HG03095 (cell line): ENCODE data around the gene PRKD1.
"Not testable (repeated sequence)": the region's sequence is repeated elsewhere in the genome, so short reads cannot be mapped to it uniquely, and the experiment has no call there.

ENCODE experiments used
- ATAC-seq: cut with Tn5 transposase; IDR thresholded peaks from one replicate; pipeline ENCODE4 v1.9.1; 2021; ENCODE audit warnings: moderate library complexity; ENCODE audit not compliant: unreplicated experiment

Gene PRKD1

DNA sequence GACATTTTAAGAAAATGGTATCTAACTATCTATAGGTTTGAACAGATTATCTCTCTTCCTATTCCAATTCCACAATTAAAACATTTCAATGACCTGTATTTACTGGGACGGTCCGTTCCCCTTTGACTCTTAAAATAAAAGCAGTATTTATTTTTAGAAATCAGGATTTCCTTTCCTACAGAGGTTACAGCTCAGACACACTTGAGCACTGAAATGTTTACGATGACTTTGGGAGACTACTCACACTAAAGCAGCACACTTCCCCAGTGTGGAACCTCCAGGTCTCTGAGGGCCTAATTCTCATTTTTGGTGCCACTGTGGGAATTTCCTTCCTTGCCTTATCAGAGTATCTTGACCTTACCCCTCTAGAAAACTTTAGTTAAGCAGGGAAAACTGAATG is 181.8 kb downstream of the PRKD1 start:
- no peak for ATAC-seq

DNA sequence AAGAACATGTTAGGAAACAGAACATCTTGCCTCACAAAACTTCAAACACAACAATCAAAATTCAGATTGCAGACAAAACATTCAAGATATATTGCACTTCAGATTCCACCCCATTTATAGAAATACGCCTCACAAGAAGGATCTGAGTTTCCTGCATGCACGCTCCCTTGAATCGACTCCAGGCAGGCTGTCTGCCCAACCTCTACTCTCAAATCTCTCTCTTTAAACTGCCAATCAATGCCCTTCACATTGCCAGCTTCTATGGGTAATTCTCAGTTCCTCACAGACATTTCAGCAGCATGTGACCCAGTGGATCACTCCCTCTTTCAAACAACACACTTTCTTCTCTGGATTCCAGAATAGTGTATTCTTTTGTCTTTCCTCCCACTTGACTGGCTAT is 184.1 kb downstream of the PRKD1 start:
- no peak for ATAC-seq

DNA sequence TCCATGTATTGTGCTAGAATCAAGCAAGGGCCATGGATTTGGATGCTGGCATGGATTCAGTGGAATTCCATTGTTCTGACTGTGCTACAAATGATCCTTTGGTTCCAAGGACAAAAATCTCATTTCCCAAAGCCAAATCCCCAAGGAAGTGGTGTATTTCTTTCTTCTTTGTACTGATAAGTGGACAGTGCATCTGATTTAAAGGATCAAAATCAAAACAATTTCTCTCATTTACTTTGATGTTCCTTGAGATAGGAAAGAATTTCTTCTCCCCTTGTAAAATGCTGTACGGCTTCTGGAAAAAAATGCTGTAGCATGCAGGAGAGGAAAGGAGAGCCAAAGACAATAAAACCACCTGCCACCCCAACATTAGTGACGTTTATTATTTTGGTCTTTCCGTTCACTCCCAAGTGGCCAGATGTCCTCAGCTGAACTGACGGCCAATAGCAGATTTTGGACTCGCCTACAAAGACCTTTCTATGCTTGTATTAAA is 185.7 kb downstream of the PRKD1 start:
- no peak for ATAC-seq

DNA sequence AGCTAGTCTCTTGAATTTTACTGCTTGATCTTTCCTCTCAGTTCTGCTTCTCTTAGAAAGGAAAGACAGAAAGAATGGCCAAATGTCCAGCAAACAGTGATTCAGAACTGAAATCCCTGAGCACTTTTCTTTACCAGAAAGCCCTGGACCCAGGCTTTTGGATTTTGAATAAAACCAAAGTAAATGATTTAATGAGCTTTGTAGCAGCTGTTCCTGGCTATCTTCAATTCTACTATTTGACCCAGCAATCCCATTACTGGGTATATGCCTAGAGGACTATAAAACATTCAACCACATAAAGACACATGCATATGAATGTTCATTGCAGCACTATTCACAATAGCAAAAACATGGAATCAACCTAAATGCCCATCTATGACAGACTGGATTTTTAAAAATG is 187.2 kb downstream of the PRKD1 start:
- no peak for ATAC-seq

DNA sequence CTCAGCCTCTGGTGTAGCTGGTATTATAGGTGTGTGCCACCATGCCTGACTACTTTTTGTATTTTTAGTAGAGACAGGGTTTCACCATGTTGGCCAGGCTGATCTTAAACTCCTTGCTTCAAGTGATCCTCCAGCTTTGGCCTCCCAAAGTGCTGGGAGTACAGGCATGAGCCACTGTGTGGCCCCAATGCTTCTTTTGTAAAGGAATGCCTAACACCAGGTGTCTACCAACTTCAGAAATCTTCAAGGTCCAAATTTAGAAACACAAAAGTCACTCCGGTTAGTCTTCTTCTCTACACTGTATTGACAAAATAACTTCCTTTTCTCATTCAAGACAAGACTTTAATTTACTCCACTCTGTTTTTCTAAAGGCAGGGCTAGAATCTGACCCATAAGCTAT is 188.7 kb downstream of the PRKD1 start:
- ATAC-seq = no peak

DNA sequence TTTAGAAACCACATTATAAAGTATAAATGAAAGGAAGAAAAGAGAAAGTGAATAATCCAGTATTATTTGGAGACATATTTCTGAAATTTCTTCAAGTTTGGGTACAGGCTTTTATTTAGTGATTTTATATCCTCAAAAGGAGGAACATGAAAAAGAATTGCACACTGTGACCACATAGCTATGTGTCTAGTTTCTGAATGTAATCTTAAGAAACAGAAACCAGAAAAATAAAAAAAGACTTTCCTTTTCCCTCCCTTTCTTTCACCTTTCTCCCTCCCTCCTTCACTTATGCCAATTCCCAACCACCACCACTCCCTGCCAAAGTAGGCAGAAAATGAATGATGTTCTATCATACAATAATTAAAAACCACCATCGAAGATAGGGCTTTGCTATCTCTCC is 189.6 kb downstream of the PRKD1 start:
- no peak for ATAC-seq

DNA sequence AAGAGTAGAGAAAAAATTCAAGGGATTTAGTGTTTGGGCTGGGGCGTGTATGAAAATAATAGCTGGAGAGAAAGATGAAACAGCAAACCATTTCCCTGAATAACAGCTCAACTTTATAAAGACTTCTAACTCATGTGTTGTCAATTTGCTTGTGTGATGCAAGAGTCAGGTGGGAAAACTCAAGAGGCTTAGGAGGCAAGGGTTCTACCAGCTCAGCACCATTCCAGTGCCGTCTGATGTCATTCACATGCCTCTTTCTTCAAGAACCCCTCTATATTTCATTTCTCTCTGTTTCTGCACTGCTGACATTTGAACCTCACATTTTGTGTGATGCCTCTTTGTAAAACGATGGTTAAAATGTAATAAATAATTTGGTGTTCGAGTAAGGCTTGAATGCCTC is 192.2 kb downstream of the PRKD1 start:
- ATAC-seq = no peak

DNA sequence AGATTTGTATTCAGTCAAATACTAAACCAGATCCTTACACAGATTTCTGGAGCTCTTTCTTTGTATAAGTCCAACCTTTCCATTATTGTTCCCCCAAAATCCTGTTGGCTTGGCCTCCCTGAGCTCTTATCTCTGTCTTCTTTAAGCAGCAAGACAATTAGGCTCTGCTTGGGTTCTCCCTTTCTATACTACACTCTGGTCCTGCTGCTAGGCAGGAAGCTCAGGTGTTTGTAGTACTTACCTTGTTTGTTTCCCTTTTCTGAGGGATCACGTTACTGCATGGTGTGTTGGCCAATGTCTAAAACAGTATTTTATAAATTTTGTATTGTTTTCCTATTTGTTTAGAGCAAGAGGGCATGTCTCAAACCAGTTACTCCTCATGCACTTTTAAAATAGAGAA is 192.9 kb downstream of the PRKD1 start:
- no peak for ATAC-seq

DNA sequence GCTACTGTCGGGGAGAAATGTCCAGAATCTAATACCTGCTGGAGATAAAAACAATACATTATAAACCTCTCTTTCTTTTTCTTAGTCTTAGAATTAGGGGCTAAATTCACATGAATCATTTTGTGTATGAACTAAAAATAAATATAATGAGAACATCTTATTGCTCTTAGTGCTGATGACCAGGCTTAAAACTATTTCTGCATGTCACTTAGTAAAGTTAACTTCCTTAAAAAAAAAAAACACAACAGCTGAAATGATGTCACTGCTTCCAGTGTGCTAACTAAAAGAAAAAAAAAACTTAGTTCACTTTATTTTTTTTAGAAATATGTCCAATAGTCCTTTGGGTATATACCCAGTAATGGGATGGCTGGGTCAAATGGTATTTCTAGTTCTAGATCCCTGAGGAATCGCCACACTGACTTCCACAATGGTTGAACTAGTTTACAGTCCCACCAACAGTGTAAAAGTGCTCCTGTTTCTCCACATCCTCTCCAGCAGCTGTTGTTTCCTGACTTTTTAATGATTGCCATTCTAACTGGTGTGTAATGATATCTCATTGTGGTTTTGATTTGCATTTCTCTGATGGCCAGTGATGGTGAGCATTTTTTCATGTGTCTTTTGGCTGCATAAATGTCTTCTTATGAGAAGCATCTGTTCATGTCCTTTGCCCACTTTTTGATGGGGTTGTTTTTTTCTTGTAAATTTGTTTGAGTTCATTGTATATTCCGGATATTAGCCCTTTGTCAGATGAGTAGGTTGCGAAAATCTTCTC is 200.9 kb downstream of the PRKD1 start:
- not testable (repeated sequence) for ATAC-seq

DNA sequence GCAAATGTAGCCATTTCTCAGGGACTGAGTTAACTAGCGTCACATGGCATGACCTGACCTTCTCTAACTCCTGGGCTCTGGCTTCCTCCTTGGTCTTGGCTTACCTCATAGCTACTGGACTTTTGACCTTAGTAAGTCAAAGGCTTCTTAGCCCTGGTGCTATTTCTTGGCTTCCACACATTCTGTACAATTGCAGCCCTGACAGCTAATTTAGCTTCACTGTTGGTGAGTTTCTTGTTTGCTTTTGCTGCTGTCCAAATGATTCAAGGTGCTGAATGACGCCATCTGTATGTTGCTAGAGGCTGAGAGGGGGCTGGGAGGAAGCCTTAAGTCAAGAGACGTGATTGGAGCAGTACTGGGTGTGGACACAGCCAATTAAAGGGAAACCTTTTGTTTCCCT is 202.7 kb downstream of the PRKD1 start:
- no peak for ATAC-seq

DNA sequence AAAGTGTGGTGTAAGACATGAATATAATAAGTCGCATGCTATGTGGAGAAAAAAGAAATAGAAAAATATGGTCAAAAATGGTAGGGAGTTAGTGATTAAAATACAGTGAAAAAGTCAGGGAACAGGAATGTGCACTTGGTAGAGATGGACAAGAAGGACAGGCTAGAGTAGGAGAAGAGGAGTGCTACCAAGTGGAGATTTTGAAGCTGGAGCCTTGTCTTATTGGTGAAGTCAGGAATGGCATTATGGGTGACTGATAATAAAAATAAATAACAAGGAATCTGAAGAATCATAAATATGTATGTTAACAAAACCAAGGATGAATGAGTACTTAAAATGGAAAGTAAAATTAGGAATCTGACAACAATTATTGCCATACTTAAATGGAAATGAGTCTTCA is 204.8 kb downstream of the PRKD1 start:
- ATAC-seq = no peak

DNA sequence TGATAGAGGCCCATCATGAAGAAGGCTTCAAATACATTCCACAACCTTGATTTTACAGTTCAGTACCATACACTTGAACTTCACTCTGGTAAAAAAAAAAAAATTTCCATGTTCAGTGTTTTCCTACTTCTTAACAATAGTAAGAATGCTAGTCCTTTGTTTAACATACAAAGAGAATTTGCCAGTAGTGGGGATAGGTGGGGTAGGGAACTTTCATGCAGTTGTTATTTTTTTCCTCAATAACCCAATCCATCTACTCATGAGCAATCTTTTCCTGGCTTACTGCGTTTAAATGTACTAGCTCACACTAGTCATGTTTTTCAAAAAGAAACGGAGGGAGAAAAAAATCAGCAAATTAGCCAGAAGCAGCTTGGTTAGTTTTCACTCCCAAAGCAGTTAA is 206.1 kb downstream of the PRKD1 start:
- no peak for ATAC-seq

DNA sequence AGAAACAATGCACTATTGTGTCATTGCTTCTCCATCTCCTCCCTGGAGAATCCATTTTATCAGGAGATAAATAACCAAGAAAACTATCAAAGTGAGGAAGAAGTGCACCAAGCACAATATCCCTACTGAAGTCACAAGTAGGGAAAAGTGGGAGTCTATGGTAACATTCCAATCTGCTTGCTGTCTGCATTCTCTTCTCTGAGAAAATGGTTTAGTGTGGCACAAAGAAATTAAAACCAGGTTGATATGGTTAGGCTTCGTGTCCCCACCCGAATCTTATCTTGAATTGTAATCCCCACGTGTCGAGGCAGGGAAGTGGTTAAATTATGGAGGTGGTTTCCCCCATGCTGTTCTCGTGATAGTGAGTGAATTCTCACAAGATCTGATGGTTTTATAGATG is 209.7 kb downstream of the PRKD1 start:
- ATAC-seq = no peak

DNA sequence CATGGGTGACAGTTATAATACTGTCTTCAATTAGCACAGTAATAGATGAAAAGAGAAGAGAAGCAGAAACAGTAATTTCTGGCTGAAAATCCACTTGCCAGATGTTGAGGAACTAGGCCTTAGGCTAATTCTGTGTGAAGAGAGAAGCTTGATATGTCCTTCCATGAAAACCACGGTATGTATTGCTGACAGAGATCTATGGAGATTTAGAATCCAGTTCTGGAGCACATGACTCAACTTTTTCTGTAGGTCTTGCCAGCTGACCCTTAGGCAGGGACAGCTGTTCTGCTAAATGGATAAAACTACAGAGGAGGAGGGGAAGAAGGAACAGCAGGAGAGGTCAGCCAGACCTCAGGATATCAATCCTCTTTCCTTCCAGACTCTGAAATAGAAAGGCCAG is 211.5 kb downstream of the PRKD1 start:
- no peak for ATAC-seq

DNA sequence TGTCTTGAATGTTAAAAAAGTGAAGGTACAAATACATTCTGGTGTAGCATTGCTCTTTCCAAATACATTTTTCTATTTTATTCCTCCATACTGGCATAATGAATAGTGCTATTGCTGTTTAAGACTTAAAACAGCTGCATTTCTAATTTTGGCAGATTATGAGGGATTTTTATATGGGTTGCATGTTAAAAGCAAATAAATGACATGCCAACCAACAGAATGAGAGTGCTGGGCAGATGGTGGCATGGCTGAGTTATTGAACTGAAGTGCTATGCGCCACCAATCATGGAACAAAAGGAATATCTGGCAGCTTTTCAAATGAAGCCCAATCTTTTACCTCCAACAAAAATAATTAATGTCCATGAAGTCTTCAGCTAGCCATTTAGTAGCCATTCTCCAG is 215.0 kb downstream of the PRKD1 start:
- ATAC-seq = no peak

DNA sequence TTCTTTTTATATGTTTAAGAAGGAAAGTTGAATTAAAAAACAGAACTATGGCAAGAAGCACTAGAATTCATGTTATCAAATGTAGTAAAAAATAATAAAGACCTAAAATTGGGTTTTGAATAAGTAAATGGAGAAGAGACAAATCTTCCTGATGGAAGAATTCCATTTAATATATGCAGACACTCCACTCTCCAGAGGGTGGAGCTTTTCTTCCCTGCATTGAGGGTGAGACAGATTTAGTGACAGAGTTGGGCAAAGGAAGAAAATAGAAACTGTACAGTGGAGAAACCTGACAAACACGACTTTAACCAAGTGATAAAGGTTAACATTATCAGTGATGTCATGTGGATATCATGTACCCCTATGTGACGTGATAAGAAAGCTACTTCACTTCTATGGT is 217.6 kb downstream of the PRKD1 start:
- ATAC-seq = no peak

DNA sequence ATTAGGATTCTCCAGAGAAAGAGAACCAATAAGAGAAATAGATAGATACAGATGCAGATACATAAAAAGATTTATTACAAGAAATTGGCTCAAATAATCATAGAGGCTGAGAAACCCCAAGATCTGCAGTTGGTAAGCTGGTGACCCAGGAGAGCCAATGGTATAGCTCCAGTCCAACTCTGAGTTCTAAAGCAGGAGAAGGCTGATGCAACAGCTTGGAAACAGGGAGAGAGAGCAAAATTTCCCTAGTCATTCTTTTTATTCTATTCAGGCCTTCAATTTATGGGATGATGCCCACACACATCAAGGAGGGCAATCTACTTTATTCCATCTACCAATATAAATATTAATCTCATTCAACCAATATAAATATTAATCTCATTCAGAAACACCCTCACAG is 218.2 kb downstream of the PRKD1 start:
- ATAC-seq = no peak

DNA sequence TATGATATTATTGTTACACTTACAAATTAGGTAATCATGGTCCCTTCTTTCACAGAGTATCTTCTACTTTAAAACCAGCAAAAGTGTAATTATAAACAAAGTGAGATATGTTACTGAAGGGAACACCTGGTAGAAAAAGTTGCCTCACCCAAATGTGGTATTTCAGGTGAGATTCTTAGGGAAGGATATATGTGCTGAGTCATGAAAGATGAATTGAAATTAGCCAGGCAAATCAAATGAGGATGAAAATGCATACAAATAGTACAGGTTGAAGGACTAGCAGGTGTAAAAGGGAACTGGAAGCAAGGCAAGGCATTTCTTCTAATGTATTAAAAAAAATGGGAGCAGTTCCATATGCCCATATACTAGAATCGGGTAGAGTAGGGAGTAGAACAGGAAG is 220.9 kb downstream of the PRKD1 start:
- ATAC-seq = no peak

DNA sequence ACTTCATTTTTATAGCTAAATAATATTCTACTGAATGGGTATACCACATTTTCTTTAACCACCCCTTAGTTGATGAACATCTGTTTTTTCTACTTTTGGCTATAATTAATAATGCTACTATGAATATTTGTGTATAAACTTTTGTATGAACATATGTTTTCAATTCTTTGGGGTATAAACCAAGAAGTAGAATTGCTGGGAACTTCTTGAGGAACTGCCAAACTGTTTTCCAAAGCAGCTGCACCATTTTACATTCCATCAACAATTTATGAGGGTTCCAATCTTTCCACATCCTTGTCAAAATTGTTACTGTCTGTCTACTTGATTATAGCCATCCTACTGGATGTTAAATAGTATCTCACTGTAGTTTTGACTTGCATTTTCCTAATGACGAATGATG is 221.8 kb downstream of the PRKD1 start:
- ATAC-seq = no peak

DNA sequence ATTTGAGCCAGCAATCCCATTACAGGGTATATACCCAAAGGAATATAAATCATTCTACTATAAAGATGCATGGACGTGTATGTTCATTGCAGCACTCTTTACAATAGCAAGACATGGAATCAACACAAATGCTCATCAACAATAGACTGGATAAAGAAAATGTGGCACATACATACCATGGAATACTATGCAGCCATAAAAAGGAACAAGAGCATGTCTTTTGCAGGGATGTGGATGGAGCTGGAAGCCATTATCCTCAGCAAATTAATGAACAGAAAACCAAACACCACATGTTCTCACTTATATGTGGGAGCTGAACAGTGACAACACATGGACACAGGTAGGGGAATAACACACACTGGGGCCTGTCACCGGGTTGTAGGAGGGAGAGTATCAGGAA is 238.1 kb downstream of the PRKD1 start:
- not testable (repeated sequence) for ATAC-seq

DNA sequence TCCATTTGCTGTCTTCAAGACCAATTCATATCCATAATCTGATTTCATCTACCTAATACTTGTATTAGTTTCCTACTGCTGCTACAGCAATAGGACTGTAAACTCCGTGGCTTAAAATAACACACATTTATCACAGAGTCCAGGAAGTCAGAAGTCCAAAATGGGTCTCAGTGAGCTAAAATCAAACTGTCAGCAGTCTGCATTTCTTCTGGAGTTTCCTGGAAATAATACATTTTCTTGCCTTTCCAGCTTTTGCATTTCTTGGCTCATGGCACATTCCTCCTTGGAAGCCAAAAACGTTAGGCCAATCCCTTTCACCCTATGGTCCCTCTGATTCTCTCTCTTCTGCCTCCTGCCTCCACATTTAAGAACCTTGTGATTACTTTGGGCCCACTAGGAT is 239.8 kb downstream of the PRKD1 start:
- no peak for ATAC-seq

DNA sequence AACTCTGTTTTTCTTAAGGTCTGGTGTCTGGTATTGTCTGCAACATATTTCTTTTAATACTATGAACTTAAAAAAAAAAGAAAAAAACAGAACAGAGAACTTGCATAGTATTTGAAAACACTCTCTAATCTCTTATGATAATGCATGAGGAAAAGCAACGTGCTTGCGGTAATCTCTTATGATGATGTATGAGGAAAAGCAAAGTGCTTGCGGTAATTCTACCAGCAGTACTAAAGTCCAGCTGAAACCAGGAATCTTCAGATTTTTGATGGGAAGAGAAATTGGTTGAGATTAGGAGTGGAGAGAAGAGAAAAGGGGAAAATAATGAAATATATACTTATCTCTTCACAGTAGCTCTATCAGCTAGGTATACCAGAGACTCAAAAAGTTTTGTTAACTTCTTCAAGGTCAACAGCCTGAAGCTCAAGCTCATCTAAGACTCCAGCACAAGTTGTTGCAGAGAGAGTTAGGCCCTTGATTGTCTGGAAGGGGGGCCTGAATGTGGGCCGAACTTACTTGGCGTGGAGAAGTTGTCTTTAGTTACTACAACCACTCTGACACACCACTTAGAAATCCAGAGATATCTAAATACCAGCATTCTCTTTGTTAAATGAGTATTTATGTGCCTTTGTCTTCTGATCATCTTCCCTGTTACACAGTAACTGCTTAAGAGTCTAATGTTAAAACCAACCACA is 240.4 kb downstream of the PRKD1 start:
- ATAC-seq = no peak

DNA sequence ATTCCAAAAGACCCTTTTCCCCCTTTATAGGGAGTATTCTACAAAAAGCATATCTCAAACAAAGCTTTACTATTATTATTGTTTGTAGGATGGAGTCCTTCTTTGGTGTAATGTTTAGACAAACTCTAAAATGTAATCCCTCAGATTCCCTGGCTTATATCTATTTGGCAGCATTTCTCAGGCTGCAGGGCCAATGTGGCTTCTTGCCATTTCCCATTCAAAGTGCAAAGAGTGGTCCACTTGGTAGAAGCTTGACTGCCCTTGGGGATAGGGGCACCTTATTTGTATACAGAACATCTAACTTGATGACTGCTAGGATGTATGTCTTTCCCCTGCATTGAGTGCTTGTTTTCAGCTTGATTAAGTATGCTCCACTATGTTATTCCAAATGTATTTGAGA is 242.7 kb downstream of the PRKD1 start:
- ATAC-seq = no peak
